Measurements from ENCODE around the gene NCF2. TPM values are rescaled to one million over a fixed set of nuclear protein-coding genes. Genes with fewer than 3 reads are reported as not detected.

NCF2 gene
- total RNA-seq, 1 donor from 2014 or later: 9.8 TPM

DNA sequence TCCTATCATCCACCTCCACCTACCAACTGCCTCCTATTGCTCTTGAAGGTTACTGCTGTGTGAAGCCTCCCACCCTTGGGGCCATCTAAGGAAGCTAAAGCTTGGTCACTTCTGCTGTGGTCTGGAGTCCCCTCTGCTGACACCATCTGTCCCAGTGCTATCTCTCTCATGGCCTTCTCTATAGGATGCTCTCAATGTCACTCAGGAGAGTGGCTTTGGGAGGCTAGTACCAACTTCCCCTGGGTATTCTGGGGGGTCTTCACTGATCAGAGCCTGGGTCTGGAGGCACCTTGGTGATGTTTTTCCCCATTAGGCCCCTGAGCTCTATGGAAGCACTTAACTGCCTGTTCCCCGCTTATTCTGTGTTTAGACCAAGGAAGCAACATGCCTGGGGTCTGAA is 12.3 kb upstream of the NCF2 start:
- intact Hi-C loops (cut with DNase I): no loop called here

DNA sequence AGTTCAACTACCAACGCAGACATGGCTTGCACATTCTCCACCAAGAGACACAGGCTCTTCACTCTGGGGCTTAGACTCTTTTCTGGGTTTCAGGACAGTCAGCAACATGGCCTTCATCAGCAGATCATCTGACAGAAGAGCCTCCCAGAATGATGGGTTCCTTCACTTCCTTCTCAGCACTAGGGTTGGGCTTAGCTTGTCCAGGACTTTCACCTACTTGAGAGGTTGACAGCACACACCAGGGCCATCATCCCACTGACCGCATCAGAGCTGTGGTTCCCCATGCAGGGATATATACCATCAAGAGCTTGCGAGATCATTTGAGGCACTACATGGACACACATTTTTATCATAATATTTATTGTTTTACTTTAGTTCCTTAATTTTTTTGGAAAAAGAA is 10.4 kb upstream of the NCF2 start:
- TF ChIP-seq, protein P1, sequence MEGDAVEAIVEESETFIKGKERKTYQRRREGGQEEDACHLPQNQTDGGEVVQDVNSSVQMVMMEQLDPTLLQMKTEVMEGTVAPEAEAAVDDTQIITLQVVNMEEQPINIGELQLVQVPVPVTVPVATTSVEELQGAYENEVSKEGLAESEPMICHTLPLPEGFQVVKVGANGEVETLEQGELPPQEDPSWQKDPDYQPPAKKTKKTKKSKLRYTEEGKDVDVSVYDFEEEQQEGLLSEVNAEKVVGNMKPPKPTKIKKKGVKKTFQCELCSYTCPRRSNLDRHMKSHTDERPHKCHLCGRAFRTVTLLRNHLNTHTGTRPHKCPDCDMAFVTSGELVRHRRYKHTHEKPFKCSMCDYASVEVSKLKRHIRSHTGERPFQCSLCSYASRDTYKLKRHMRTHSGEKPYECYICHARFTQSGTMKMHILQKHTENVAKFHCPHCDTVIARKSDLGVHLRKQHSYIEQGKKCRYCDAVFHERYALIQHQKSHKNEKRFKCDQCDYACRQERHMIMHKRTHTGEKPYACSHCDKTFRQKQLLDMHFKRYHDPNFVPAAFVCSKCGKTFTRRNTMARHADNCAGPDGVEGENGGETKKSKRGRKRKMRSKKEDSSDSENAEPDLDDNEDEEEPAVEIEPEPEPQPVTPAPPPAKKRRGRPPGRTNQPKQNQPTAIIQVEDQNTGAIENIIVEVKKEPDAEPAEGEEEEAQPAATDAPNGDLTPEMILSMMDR (IDR thresholded peaks at IDR 0.05): no peak
- Histone ChIP-seq H3K9me3 (no peaks in the 10 kb centered on the region), H3K36me3 (no peaks in the 10 kb centered on the region), H3K27me3 (no peaks in the 10 kb centered on the region), H3K4me1 (no peaks in the 10 kb centered on the region), H3K27ac (no peak overlapping the region), H3K4me3 (no peak overlapping the region)
- no peak for DNase-seq (ENCODE audit: low spot score in 2 of 2)
- intact Hi-C loops (cut with DNase I): no loop called here

More for the DNA sequence above, 12.3 kb upstream of the NCF2 start:
- Histone ChIP-seq H3K4me1 (no peaks in the 10 kb centered on the region), H3K27ac (no peak overlapping the region), H3K36me3 (no peaks in the 10 kb centered on the region), H3K4me3 (no peak overlapping the region), H3K9me3 (no peaks in the 10 kb centered on the region), H3K27me3 (no peaks in the 10 kb centered on the region)
- no peak for DNase-seq (ENCODE audit: low spot score in 2 of 2)
- TF ChIP-seq, protein P1 (IDR thresholded peaks at IDR 0.05): no peak

DNA sequence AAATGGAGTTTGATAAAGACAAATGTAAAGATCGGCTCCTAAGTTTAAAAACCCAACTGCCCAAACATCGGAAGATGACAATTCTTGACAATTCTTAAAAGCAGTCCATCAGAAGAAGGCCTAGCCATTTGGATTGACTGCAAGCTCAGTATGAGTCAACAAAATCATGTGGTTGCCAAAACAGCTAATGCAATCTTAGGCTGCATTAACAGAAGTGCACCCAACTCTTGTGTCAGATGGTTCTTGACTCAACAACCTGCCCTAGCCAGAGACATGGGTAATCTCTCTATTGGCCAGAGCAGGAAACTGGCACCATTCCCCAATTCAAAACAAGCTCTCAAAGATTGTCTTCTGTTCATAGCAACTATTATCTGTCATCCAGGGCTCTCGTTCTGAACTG is 9.9 kb upstream of the NCF2 start:
- Histone ChIP-seq H3K27ac (no peak overlapping the region), H3K4me3 (no peak overlapping the region), H3K4me1 (no peaks in the 10 kb centered on the region), H3K9me3 (no peaks in the 10 kb centered on the region), H3K27me3 (no peaks in the 10 kb centered on the region), H3K36me3 (no peaks in the 10 kb centered on the region)
- peak in 1 of 2 donors; percentile 79 for DNase-seq (ENCODE audit: low spot score in 2 of 2)
- intact Hi-C loops (cut with DNase I): no loop called here
- TF ChIP-seq, protein P1 (IDR thresholded peaks at IDR 0.05): no peak

DNA sequence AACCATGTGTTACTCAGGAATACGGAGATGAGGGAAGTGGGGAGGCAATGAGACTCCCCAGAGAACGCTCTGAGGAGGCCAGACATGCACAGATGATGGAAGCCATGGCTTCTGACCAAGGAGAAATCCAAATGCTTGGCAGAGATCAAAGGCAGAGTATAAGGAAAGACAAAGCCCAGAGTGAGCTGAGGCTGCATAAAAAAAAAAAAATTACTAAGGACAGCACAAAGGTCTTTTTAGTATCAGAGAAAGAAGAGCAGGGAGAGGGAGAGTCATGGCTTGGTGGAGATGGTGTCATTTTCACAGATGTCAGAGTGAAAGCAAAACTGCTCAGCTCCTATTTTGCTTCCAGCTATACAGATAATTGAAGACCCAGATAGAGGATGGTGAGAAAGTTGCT is 8.1 kb upstream of the NCF2 start:
- Histone ChIP-seq H3K4me3 (no peak overlapping the region), H3K36me3 (no peaks in the 10 kb centered on the region), H3K4me1 (no peaks in the 10 kb centered on the region), H3K9me3 (no peaks in the 10 kb centered on the region), H3K27ac (no peak overlapping the region), H3K27me3 (no peaks in the 10 kb centered on the region)
- intact Hi-C loops (cut with DNase I): no loop called here
- TF ChIP-seq, protein P1 (IDR thresholded peaks at IDR 0.05): no peak
- DNase-seq (ENCODE audit: low spot score in 2 of 2): no peak

DNA sequence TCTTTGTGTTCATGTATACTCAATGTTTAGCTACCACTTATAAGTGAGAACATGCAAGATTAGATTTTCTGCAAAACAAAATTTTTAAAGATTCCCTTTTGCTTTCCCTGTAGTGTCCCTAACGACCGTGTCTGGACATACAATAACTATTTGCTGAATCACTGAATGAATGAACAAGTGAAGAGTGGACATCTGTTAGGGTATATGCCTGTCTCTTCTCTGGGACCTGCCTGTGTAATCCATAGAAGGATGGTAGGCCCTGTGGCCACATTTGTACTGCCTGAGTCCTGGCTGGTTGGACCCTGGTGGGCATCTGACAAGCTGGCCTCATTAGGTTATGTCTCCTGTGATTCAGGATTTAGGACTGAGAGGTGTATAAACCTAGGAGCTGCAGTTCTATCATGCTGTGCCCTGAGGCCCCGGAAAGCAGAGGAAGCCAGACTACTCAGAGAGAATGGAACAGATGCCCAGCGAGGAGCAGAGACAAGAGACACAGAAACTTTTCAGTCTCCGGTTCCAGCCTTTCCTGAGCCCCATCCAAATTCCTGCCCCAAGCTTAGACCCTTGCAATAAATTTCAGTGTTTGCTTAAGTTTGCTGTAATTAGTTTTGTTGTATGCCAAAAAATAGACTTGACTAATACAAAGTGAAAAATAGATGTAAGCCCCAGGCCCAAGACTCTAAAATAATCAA is 7.5 kb upstream of the NCF2 start:
- Histone ChIP-seq H3K4me1 (no peaks in the 10 kb centered on the region), H3K27me3 (no peaks in the 10 kb centered on the region), H3K36me3 (no peaks in the 10 kb centered on the region), H3K9me3 (no peaks in the 10 kb centered on the region), H3K4me3 (no peak overlapping the region), H3K27ac (no peak overlapping the region)
- intact Hi-C loops (cut with DNase I): no loop called here
- no peak for DNase-seq (ENCODE audit: low spot score in 2 of 2)
- TF ChIP-seq, protein P1 (IDR thresholded peaks at IDR 0.05): no peak

DNA sequence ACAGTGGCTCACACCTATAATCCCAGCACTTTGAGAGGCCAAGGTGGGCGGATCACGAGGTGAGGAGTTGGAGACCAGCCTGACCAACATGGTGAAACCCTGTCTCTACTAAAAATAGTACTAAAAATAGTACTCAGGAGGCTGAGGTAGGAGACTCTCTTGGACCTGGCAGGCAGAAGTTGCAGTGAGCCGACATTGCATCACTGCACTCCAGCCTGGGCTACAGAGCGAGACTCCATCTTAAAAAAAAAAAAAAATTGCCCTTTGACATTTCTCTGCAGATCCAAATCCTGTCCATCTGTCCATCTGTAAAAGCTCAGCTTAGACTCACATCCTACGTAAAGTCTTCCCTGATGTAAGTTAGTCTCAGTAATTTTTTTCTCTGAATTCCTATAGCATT is 6.2 kb upstream of the NCF2 start:
- Histone ChIP-seq H3K9me3 (no peaks in the 10 kb centered on the region), H3K27ac (no peak overlapping the region), H3K4me1 (no peaks in the 10 kb centered on the region), H3K36me3 (no peaks in the 10 kb centered on the region), H3K4me3 (no peak overlapping the region), H3K27me3 (no peaks in the 10 kb centered on the region)
- intact Hi-C loops (cut with DNase I): no loop called here
- TF ChIP-seq, protein P1 (IDR thresholded peaks at IDR 0.05): no peak
- DNase-seq (ENCODE audit: low spot score in 2 of 2): no peak

Data from ascending aorta (tissue), 2 donors.